GM23338 (cell line): ENCODE data around the gene MRPS27. TPM values are rescaled to one million over a fixed set of nuclear protein-coding genes. Genes with fewer than 3 reads are reported as not detected.

Experiments used
- CREB1 ChIP-seq: fragments of 250-450 bp; sonication (Bioruptor Pico); IDR thresholded peaks from 2 replicates; pipeline ENCODE4 v1.5.0; 2020; ENCODE audit warnings: low read depth, mild to moderate bottlenecking, moderate library complexity
- CTCF ChIP-seq, 2 experiments: fragments of 200-600 bp in 1 of 2; sonication (generic) in 1 of 2; conservative IDR thresholded peaks; 2 replicates each; pipeline versions ENCODE4 v1.5.1 to v1.6.1; 2016 to 2017; ENCODE audit warnings: antibody characterized with exemption in 2 of 2, low read depth in 2 of 2, mild to moderate bottlenecking in 2 of 2, moderate library complexity in 1 of 2
- ETS1 ChIP-seq: IDR thresholded peaks from 2 replicates; pipeline ENCODE4 v1.6.1; 2016; ENCODE audit warnings: antibody characterized with exemption
- EZH2 ChIP-seq: fragments of 200-600 bp; sonication (generic); IDR thresholded peaks from one replicate; pipeline ENCODE4 v1.8.0; 2017; ENCODE audit warnings: antibody characterized with exemption, mild to moderate bottlenecking, low read depth; ENCODE audit not compliant: unreplicated experiment
- POLR2AphosphoS5 ChIP-seq: IDR thresholded peaks from 2 replicates; pipeline ENCODE4 v1.6.1; 2016; ENCODE audit warnings: antibody characterized with exemption, low read depth
- STAT1 ChIP-seq: IDR thresholded peaks from one replicate; pipeline ENCODE4 v1.6.1; 2016; ENCODE audit warnings: antibody characterized with exemption; ENCODE audit not compliant: unreplicated experiment
- ZNF462 ChIP-seq: fragments of 250-450 bp; sonication (Bioruptor Pico); IDR thresholded peaks from 2 replicates; pipeline ENCODE4 v1.5.0; 2020; ENCODE audit warnings: mild to moderate bottlenecking, moderate library complexity
- polyA plus RNA-seq: library from polyadenylated mRNA; unstranded; fragments of >200 nt; fragmentation: Nextera tagmentation; extraction: Ambion mirVana; gene quantifications from 2 replicates; pipeline ENCODE4 v1.2.1, GENCODE V29; 2016
- total RNA-seq: library from RNA; depleted of rRNA; stranded (reverse); fragments of >200 nt; shearing (Covaris generic); gene quantifications from 2 replicates; pipeline ENCODE4 v1.2.3, GENCODE V29; 2014

Gene MRPS27
- total and polyA plus RNA-seq, 2 experiments from 2014 or later: 53.2 to 141 TPM

- no peak for TF ChIP-seq ZNF462 (CRISPR knock-in tag)
- no peak for TF ChIP-seq EZH2
- TF ChIP-seq ETS1: no peak
- no peak for TF ChIP-seq CTCF (conservative IDR thresholded peaks at IDR 0.05; ENCODE audit: low read depth in 2 of 2)
- TF ChIP-seq STAT1: no peak
- no peak for TF ChIP-seq POLR2AphosphoS5
- no peak for TF ChIP-seq CREB1 (CRISPR knock-in tag)
Observed at GRCh38 chr5:72291601-72292000, 28.4 kb downstream of the MRPS27 start (continued).
